HG02763 (cell line): ENCODE results near the gene SYT14.
"Not testable (repeated sequence)": the region's sequence is repeated elsewhere in the genome, so short reads cannot be mapped to it uniquely, and the experiment has no call there.

ENCODE experiments used
- ATAC-seq: cut with Tn5 transposase; IDR thresholded peaks from one replicate; pipeline ENCODE4 v1.9.1; 2021; ENCODE audit warnings: mild to moderate bottlenecking, moderate library complexity; ENCODE audit not compliant: unreplicated experiment

The SYT14 gene

DNA sequence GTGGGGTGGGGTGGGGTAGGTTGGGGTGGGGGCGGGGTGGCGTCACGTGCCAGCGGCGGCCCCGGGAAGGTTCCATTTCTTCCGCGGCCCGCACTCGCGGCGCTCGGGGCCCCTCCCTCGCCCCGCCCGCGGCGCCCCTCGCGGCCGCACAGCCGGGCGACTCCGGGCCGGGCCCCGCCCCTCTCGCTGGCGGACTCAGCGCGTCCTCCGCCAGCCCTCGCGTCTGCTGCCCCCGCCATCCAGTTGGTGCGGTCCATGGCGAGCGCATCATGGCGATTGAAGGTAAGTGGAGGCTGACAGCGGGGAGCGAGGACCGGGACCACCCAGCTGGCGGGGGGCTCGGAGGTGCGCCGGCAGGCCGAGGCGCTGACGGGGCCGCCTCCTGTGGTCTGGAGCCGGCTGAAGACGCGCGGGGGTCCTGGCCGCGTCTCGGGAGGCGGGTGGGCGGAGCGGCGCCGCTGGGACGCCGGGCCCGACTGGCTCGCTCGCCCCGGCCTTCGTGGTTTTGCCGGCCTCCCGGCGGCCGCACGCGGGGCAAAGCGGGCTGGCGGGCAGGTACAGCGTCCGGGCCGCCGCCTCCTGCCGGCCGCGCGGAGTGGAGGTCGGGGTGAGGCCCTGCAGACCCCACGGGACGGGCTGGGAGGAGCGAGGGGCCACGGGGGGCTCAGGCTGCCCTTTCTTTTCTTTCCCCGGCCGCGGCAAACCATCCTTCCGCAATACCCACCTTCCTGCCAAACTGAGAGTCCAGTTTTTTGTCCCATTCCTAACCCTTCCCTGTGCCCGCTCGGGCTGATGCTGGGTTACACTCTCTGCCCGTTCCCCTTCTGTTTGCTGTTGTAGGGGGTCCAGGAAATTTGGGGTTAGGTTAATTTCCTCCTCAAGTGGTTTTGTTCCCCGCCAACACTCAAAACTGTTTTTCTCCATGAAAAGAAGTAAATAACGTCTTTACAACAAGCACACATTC lies at the start of gene SYT14:
SYT14 (plus strand) TSS at position 222 of the 964 bp plus-strand sequence; CDS start at position 270, 48 bp downstream.
- ATAC-seq = no peak

DNA sequence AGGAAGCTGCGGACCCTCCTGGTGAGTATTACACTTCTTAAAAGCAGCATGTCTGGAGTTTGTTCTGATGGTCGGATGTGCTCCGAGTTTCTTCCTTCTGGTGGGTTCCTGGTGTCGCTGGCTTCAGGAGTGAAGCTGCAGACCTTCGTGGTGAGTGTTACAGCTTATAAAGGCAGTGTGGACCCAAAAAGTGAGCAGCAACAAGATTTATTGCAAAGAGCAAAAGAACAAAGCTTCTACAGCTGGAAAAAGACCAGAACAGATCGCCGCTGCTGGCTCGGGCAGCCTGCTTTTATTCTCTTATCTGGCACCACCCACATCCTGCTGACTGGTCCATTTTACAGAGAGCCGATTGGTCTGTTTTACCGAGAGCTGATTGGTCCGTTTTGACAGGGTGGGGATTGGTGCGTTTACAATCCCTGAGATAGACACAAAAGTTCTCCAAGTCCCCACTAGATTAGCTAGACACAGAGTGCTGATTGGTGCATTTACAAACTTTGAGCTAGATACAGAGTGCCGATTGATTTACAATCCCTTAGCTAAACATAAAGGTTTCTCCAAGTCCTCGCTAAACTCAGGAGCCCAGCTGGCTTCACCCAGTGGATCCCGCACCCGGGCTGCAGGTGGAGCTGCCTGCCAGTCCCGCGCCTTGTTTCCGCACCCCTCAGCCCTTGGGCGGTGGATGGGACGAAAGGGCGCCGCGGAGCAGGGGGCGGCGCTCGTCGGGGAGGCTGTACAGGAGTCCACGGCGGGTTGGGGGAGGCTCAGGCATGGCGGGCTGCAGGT lies 49.5 kb upstream of the SYT14 start:
- not testable (repeated sequence) for ATAC-seq

DNA sequence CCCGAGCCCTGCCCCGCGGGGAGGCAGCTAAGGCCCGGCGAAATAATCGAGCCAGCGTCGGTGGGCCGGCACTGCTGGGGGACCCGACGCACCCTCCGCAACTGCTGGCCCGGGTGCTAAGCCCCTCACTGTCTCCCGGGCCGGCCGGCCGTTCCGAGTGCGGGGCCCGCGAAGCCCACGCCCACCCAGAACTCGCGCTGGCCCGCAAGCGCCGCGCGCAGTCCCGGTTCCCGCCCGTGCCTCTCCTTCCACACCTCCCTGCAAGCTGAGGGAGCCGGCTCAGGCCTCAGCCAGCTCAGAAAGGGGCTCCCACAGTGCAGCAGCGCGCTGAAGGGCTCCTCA lies 49.0 kb upstream of the SYT14 start:
- ATAC-seq = no peak

DNA sequence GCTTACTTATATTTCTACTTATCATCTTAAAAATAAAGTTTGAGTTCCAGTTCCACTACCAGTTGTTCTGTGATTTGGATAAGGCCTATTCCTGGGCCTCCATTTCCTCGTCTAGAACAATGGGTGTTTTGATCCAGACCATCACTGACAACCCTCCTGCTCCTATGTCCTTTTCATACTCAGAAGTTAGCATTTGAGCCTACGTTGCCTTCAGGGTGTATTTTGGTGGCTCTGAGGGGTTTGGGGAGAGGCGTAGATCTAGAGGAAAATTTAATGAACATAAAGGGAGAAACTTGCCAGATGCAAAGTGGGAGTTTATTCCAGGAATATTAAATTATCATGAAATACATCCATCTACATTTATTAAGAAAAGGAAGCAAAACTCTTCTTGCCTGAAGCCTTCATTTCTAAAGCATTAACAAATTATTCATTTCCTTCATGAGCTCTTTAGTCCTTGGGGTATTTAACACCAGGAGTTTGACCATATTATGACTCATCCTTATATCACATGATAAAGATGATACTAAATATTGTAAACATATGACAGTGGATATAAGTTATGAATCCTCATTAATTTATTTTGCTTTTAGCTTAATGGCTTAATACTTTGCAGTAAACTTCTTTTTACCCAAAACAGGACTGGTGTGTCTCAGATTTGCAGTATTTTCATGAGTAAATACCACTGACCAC lies 47.2 kb upstream of the SYT14 start:
- ATAC-seq = no peak

DNA sequence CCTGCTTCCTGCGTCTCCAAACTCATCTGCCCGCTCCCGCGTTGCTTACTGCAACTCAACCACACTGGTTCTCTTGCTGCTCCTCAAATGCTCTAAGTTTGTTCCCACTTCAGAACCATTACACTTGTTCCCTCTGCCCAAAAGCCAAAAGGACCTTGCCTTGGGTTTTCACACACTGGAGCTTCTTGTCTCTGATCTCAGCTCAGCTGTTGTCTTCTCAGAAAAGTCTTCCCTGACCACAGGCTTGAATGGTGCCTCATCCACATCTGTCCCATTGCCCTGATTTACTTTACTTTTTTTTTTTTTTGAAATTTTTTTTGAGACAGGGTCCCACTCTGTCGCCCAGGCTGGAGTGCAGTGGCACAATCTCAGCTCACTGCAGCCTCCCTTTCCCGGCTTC lies 44.3 kb upstream of the SYT14 start:
- ATAC-seq = no peak

DNA sequence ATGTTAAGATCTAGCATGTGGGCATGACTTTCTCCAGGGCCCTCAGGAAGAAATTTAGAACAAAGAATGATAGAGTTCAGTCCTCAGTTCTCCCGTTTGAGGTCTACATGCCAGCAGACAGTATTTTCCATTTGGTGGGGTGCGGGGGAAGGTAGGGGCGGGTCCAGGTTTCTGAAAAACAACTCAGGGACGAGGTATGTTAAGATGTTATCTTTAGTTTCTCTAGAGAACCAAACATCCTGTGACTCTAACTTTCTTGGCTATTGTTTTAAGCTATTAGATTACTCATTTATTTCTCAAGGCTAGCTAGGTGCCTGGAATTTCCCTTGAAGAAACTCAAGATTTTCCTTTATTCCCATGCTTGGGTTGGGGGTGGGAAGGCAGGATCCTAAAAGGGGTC lies 42.3 kb upstream of the SYT14 start:
- ATAC-seq = no peak

DNA sequence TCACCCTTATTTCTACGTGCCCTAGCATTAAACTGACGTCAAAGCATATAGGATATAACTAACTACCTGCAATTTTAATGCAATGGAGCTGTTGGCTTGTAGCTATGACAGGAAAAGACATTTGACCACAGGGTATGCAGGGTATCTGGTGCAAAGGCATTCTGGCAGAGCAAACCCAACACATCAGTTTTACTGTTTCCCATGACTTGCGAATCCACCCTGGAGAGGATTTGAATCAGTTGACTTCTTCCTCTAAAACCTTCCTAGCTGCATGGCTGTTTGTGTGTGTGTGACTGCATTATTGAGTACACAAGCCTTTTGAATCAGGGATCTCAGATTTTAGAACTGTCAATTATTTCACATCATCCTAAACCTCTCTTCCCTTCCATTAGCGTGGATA lies 41.7 kb upstream of the SYT14 start:
- no peak for ATAC-seq

DNA sequence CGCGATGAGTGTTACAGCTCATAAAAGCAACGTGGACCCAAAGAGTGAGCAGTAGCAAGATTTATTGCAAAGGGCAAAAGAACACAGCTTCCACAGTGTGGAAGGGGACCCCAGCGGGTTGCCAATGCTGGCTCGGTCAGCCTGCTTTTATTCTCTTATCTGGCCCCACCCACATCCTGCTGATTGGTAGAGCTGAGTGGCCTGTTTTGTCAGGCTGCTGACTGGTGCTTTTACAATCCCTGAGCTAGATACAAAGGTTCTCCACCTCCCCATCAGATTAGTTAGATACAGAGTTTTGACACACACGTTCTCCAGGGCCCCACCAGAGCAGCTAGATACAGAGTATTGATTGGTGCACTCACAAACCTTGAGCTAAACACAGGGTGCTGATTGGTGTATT lies 39.7 kb upstream of the SYT14 start:
- ATAC-seq = not testable (repeated sequence)

DNA sequence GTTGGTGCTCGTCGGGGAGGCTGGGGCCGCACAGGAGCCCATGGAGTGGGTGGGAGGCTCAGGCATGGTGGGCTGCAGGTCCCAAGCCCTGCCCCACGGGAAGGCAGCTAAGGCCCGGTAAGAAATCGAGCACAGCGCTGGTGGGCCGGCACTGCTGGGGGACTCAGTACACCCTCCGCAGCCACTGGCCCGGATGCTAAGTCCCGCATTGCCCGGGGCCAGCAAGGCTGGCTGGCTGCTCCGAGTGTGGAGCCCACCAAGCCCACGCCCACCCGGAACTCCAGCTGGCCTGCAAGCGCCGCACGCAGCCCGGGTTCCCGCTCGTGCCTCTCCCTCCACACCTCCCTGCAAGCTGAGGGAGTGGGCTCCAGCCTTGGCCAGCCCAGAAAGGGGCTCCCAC lies 39.2 kb upstream of the SYT14 start:
- not testable (repeated sequence) for ATAC-seq

DNA sequence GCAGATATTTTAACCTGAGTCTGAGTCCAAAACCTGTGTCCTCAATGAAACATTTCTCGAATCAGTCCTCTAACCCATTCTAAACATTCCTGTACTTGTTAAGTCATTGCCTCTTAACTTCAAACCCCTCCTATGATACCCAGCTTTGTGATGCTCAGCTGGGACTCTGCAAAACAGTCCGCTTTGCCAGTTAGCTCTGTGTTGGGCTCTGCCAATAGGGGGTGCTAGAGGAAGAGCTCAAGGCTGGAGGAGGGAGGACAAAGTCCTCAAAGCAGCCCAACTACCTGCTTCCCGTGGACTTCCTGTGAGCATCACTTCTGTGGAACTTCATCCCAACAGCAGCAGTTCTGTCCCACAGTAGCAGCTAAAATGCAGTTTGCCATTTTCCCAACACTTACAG lies 38.1 kb upstream of the SYT14 start:
- ATAC-seq = no peak

DNA sequence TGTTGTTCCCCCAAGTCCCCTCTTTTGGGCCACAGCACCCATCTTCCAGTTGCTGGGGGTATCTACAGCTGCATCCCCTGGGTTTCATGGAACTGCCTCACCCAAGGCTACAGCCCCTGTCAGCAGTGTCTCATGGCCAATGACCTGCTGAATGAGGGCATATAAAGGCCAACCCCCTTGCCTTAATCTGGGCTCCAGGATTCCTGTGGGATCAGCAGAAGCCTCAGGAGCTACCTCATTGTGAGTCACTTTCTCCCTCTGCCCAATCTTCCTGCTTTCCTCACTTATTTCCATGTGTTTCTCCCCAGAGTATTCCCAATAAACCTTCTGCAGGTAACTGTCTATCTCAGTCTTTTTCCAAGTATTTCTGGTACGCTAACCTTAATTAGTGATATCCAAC lies 37.3 kb upstream of the SYT14 start:
- no peak for ATAC-seq

DNA sequence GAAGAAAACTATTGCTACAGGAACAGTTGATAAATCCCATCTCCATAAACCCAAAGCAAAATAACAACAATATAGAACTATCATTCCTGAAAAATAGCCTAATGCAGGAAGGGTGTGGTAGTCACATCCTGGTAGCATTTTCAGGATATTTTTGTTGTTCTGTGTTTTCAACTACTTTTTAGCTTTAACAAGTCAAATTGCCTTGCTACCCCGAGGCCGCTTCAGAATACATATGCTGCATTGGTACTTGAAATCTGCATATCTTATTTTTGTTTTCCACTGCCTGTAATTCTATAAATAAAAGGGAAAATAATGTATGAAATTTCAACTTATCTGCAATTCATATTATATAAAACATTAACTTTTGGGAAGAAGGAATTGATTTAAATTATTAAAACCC lies 36.8 kb upstream of the SYT14 start:
- no peak for ATAC-seq

DNA sequence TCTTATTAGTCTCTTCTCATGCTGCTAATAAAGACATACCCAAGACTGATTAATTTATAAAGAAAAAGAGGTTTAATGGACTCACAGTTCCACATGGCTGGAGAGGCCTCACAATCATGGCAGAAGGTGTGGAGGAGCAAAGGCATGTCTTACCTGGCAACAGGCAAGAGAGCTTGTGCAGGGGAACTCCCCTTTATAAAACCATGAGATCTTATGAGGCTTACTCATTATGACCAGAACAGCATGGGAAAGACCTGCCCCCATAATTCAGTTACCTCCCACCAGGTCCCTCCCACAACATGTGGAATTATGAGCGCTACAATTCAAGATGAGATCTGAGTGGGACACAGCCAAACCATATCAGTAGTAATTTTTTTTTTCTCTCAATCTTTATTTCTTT lies 33.2 kb upstream of the SYT14 start:
- ATAC-seq = not testable (repeated sequence)

DNA sequence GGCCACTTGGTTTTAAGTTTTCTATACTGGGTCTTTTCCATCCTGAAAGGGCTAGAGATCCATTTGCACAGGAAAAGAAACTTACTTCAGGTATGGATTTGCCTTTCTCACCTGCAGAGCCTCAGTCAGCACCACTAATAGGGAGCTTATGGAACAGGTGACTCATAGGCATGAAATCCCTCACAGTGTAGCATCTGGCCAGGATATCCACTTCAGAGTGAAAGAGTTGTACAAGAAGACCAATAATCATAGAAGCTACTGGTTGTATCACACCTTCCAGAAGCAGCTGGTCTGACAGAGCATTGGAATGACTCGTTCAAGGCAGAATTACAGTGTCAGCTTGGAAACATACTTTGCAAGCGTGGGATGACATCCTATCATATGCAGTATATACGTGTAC lies 26.3 kb upstream of the SYT14 start:
- ATAC-seq = no peak

DNA sequence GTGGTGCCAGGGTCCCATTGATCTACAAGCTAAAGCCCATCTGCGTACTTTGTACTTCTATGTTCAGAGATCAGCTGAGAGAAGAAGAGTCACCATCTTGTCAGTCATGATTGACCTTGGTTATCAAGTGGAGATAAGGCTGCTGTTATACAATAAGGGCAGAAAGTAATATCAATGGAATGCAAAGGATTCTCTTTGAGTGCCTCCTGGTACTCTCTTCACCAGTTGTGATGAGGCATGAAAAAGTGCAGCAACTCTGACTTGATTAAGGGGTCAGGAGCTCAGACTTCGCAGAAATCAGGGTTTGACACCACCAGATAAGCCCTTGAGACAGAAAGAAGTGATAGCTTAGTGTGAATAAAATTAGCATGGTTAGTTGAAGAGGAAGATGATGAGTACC lies 25.7 kb upstream of the SYT14 start:
- no peak for ATAC-seq

DNA sequence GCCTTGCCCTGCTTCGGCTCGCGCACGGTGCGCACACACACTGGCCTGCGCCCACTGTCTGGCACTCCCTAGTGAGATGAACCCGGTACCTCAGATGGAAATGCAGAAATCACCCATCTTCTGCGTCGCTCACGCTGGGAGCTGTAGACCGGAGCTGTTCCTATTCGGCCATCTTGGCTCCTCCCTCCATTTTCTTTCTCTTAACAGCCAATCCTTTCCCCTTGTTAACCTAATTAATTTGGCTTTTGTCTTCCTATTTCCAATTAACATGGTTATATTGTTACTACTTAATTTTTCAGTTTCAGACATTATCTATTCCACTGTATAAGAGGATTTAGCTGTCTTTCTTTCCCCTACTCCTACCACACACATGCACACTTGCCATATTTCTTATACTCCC lies 18.4 kb upstream of the SYT14 start:
- not testable (repeated sequence) for ATAC-seq

DNA sequence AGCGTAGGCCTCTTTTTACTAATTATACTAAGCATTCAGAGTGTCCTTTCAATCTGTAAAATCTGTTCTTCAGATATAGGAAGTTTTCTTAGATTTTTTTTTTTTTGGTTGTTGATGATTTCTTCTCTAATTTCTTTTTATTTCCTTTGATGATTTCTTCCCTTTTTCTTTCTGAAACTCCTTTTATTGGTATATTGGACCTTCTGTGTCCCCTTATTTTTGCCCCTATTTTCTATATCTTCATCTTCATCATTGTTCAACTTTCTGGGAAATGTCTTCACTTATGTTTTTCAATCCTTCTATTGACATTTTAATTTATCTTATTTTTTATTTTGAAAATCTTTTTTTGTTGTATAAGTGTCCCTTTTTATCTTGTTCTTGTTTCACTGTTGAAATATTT lies 17.2 kb upstream of the SYT14 start:
- ATAC-seq = no peak

DNA sequence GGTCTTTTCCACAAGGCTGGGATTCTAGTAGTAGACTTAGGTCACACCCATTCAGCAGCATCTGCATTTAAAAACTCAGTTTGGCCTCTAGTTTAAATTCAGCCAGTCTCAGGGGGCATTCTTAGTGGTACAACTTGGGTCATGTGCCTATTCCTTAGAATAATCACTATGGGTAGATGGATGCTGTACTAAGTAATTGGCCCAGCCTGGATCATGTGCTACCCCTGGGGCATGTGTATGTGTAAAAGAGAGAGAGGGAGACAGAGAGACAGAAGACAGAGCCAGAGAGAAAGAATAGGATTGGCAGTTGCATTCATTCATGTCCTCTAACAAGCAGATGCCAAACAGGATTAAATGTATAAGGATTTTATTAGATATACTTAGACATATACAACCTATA lies 13.6 kb upstream of the SYT14 start:
- no peak for ATAC-seq

DNA sequence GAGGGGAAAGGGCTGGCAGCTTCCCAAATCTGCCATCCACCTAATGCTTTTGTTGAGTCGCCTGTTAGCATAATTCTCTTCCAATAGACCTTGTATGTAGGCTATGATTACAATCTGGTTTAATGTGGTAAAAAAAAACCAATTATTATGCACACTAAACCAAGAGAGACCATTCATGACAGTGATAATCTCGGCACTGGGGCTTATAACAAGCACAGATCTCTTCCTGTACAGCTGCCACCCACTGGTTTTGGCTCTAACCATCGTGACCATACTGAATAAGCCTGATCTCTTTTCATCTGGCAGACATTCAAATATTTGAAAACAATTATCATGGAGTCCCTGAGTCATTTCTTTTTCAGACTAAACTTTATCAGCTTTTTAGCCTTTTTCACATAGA lies 12.0 kb upstream of the SYT14 start:
- ATAC-seq = no peak

DNA sequence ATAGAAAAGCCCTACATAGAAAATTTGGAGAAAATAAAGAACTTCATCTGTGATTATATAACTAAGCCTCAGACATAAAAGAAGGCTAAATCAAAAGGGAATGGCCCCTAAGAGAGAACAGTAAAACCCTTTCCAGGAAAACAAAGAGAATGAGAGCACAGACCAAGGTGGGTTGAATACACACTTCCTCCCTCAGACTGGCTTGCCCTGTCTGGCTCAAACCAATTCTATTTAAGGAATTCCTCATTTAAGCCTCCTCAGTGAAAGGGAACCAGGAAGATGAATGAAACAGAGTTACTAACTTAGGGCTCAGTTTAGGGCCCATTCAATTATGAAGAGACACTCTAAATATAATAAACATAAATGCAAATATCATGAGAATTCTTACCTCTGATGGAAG lies 10.6 kb upstream of the SYT14 start:
- no peak for ATAC-seq

DNA sequence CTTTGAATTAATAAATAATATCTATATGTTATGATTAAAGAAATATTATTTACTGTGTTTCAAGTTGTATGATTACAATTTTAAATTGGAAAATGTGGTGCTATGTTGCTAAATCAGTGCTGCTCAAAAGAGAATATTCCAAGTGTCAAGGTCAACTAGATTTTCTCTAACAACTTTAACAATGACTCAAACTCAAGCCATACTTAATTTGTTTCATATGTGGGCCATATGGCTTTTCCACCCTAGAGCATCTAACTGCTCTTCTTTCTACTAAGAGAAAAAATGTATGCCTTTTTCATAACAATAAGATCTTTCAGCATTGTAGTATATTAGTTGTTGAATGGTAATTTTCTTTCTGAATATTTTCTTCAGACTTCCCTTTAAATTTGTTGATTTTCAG lies 8.3 kb upstream of the SYT14 start:
- ATAC-seq = no peak

DNA sequence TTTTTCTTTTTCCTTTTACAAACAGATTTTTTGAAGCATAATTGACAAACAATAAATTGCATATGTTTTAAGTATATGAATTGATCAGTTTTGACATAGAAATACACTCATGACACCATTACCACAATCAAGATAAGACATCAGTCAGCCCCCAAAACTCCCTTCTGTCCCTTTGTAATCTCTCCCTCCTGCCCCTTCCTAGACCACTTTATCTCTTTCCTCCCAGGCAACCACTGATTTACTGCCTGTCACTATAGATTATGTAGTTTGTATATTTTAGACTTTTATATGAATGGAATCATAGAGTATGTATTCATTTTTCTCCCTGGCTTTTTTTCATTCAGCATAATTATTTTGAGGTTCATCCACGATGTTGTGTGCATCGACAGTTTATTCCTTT lies 6.9 kb upstream of the SYT14 start:
- no peak for ATAC-seq
